ENCODE measurements around the gene MGME1.
"Not testable (repeated sequence)": the region's sequence is repeated elsewhere in the genome, so short reads cannot be mapped to it uniquely, and the experiment has no call there.

Gene MGME1

GRCh38 chr20:18020931-18021330, 52.1 kb downstream of the MGME1 start:
- DNase-seq (ENCODE audit: low spot score), result no peak

- DNase-seq (ENCODE audit: low spot score), result no peak
Observed at GRCh38 chr20:18024606-18025127, 55.8 kb downstream of the MGME1 start.

- DNase-seq (ENCODE audit: low spot score), result not testable (repeated sequence)
Observed at GRCh38 chr20:18027011-18027410, 58.2 kb downstream of the MGME1 start.

- no peak for DNase-seq (ENCODE audit: low spot score)
Observed at GRCh38 chr20:18030020-18030419, 61.2 kb downstream of the MGME1 start.

GRCh38 chr20:18031050-18031449, 62.2 kb downstream of the MGME1 start:
- DNase-seq (ENCODE audit: low spot score), result no peak

GRCh38 chr20:18031888-18032509, 63.2 kb downstream of the MGME1 start:
- no peak for DNase-seq (ENCODE audit: low spot score)

GRCh38 chr20:18032977-18033892, 64.4 kb downstream of the MGME1 start:
- no peak for DNase-seq (ENCODE audit: low spot score)

GRCh38 chr20:18034039-18034438, 65.2 kb downstream of the MGME1 start:
- DNase-seq (ENCODE audit: low spot score), result no peak

- no peak for DNase-seq (ENCODE audit: low spot score)
Observed at GRCh38 chr20:18039063-18039462, 70.2 kb downstream of the MGME1 start.
